Neutrophil (primary cell): Measurements from ENCODE around the gene LDLRAD3.

Source experiments
- H3K27ac ChIP-seq: fragments of 200-600 bp; sonication (generic); 2 replicates; pipeline ENCODE4 v1.5.1; 2016; ENCODE audit warnings: mild to moderate bottlenecking, moderate library complexity
- H3K27me3 ChIP-seq: fragments of 200-600 bp; sonication (generic); 2 replicates; pipeline ENCODE4 v1.6.0; 2016; ENCODE audit warnings: mild to moderate bottlenecking
- H3K36me3 ChIP-seq: fragments of 200-600 bp; sonication (generic); 2 replicates; pipeline ENCODE4 v1.5.1; 2017
- H3K4me1 ChIP-seq, 2 experiments: fragments of 200-600 bp in 1 of 2; sonication (generic) in 1 of 2; 1 replicate in 1 of 2; 2 replicates in 1 of 2; pipeline versions ENCODE4 v1.5.1 to v1.6.1; 2013 to 2016; ENCODE audit warnings: low read depth in 1 of 2, low read length in 1 of 2, mild to moderate bottlenecking in 1 of 2, moderate library complexity in 1 of 2; ENCODE audit not compliant: control insufficient read depth in 1 of 2, insufficient read depth in 1 of 2
- H3K4me3 ChIP-seq, 2 experiments: fragments of 200-600 bp in 1 of 2; sonication (generic) in 1 of 2; 1 replicate in 1 of 2; 2 replicates in 1 of 2; pipeline ENCODE4 v1.5.1; 2013 to 2016; ENCODE audit warnings: low read depth in 1 of 2, low read length in 1 of 2, mild to moderate bottlenecking in 1 of 2, moderate library complexity in 1 of 2
- H3K9me3 ChIP-seq: fragments of 200-600 bp; sonication (generic); 2 replicates; pipeline ENCODE4 v1.5.1; 2016
- CTCF ChIP-seq: fragments of 200-600 bp; sonication (generic); IDR thresholded peaks from 2 replicates; pipeline ENCODE4 v1.5.1; 2016; ENCODE audit warnings: antibody characterized with exemption

The LDLRAD3 gene

GRCh38 chr11:36142879-36143278, 199.0 kb downstream of the LDLRAD3 start:
- Histone ChIP-seq H3K27me3 (no peaks in the 10 kb centered on the region), H3K36me3 (no peaks in the 10 kb centered on the region), H3K4me3 (no peak overlapping the region), H3K27ac (no peak overlapping the region), H3K4me1 (no peaks in the 10 kb centered on the region), H3K9me3 (no peaks in the 10 kb centered on the region)
- no peak for TF ChIP-seq CTCF

DNA sequence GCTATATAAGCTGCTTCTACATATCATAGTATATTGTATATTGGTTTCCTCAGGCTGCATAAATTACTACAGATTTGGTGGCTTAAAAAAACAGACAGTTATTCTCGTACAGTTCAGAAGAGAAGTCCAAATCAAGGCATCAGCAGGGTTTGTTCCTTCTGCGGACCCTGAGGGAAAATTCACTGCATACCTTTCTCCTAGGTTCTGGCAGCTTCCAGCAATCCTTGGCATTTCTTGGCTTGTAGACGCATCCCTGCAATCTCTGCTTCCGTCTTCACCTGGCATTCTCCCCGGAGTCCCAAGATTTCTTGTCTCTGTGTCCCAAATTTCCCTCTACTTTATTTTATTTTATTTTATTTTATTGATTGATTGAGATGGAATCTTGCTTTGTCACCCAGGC, 202.6 kb downstream of the LDLRAD3 start:
- no peak overlapping the region for H3K27ac ChIP-seq
- H3K27me3 ChIP-seq = no peaks in the 10 kb centered on the region
- TF ChIP-seq CTCF = no peak
- no peaks in the 10 kb centered on the region for H3K36me3 ChIP-seq
- H3K4me1 ChIP-seq = no peaks in the 10 kb centered on the region
- no peak overlapping the region for H3K4me3 ChIP-seq
- no peaks in the 10 kb centered on the region for H3K9me3 ChIP-seq

- Histone ChIP-seq H3K27me3 (no peaks in the 10 kb centered on the region), H3K4me1 (no peaks in the 10 kb centered on the region), H3K27ac (no peak overlapping the region), H3K4me3 (no peak overlapping the region), H3K9me3 (no peaks in the 10 kb centered on the region), H3K36me3 (no peaks in the 10 kb centered on the region)
- no peak for TF ChIP-seq CTCF
Observed at GRCh38 chr11:36147491-36147890, 203.6 kb downstream of the LDLRAD3 start.

- H3K4me3 ChIP-seq = no peak overlapping the region
- H3K27ac ChIP-seq = no peak overlapping the region
- H3K9me3 ChIP-seq = no peaks in the 10 kb centered on the region
- no peaks in the 10 kb centered on the region for H3K27me3 ChIP-seq
- no peaks in the 10 kb centered on the region for H3K36me3 ChIP-seq
- no peaks in the 10 kb centered on the region for H3K4me1 ChIP-seq
- no peak for TF ChIP-seq CTCF
Observed at GRCh38 chr11:36148701-36149100, 204.8 kb downstream of the LDLRAD3 start.

DNA sequence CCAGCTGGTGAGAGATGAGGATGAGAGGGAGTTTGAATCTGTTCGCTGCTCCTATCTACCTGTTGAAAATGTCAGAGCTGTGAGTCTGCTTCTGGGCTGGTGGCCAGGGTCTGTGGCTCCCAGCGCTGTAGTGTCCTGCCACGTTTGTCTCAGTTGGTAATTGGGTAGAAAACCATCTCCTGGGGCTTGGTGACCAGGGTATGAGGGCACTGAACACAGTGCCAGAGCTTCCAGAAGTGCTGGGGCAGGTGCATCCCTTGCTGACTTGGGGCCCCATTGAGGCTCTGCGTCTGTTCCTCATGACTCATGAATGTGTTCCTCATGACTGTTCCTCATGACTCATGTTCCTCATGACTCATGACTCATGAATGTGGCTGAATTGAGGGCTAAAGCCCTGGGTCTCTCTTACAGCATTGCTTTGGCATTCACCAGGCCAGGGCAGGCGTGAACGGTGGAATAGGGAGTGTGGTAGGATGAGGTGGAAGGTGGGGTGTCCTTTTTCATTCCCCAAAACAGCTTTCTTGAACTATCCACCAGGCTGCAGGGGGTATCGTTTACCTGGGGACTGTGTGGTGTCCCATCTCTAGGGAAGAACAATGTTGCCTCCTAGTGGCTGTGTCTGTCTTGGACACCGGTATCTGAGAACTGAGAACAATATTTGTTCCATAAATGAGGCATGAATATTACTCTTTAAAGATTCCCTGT, 205.8 kb downstream of the LDLRAD3 start:
- no peaks in the 10 kb centered on the region for H3K27me3 ChIP-seq
- H3K9me3 ChIP-seq = no peaks in the 10 kb centered on the region
- H3K4me1 ChIP-seq = no peaks in the 10 kb centered on the region
- no peaks in the 10 kb centered on the region for H3K36me3 ChIP-seq
- no peak overlapping the region for H3K4me3 ChIP-seq
- TF ChIP-seq CTCF = no peak
- H3K27ac ChIP-seq = no peak overlapping the region
